ENCODE results near the gene MUSTN1. TPM values are rescaled to one million over a fixed set of nuclear protein-coding genes. Genes with fewer than 3 reads are reported as not detected.

MUSTN1 gene
- total and polyA plus RNA-seq, 2 of the 13 experiments (the other 11 are each of a cell fraction or from before 2014, with no cell fraction given) = 0.84 to 1.4 TPM

DNA sequence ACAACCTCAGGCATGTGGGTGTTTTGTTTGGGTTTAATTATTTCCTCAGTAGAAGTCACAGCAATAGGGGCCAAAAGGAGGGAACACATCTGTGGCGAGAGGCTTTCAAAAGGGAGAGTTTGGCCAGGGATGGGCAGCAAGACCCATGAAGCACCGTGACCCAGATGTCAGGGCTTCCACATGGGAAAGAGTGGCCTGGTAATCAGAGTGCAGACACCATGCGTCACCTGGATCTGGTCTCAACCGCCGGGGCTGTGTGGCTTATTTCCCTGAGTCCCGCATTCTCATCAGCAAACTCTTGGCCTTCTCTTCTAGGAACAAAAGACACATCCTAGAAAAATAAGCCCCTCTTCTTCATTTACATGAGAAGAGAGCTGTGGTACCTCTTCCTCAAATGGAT, 12.4 kb upstream of the MUSTN1 start:
- ChIA-PET POLR2A (no interaction called here), CTCF (ENCODE audit: low intra/inter-chr PET ratio, low total read pairs) (no interaction called here)
- Histone ChIP-seq H3K4me2 (ENCODE audit: low read depth, low read length) (no peak overlapping the region), H2AFZ (ENCODE audit: low read length) (no peak overlapping the region), H3K79me2 (ENCODE audit: insufficient read depth, low read length) (no peaks in the 10 kb centered on the region), H3K4me1 (ENCODE audit: insufficient read depth, low read length) (peaks cover 26% of the 10 kb centered on the region), H4K20me1 (ENCODE audit: insufficient read depth, low read length) (no peaks in the 10 kb centered on the region), H3K27me3 (ENCODE audit: control insufficient read depth in 1 of 2, insufficient read depth in 2 of 2, low read length in 2 of 2) (no peaks in the 10 kb centered on the region), H3K4me3 (replicated peaks in 1 of 3; ENCODE audit: insufficient read depth in 1 of 3, low read depth in 2 of 3, low read length in 3 of 3) (no peak overlapping the region), H3K9me3 (ENCODE audit: low read length) (no peaks in the 10 kb centered on the region), H3K27ac (ENCODE audit: extremely low read length, insufficient read depth, low read length) (no peak overlapping the region), H3K9ac (ENCODE audit: insufficient read depth, low read depth, low read length) (no peak overlapping the region), H3K36me3 (replicated peaks in 1 of 2; ENCODE audit: control insufficient read depth in 1 of 2, insufficient read depth in 2 of 2, low read length in 2 of 2) (peaks cover 2 to 9% of the 10 kb centered on the region in 2 experiments; a peak in 3 of 5 replicates)
- FAIRE-seq (no peak), DNase-seq (ENCODE audit: low spot score) (no peak), ATAC-seq (no peak)
- intact Hi-C loops (cut with micrococcal nuclease; ENCODE audit: unreplicated experiment) = no loop called here
- WGBS (ENCODE audit: low lambda C conversion rate) = 99% methylated on average over 6 of the region's 6 CpGs
- TF ChIP-seq ZMYM2 (CRISPR knock-in tag; IDR thresholded peaks at IDR 0.05) (no peak), GZF1 (CRISPR knock-in tag; IDR thresholded peaks at IDR 0.05) (no peak), ZNF580 (CRISPR knock-in tag; IDR thresholded peaks at IDR 0.05; ENCODE audit: borderline replicate concordance, low read depth) (no peak), ZNF251 (CRISPR knock-in tag; IDR thresholded peaks at IDR 0.05) (no peak), ZNF282 (IDR thresholded peaks at IDR 0.05; ENCODE audit: partially characterized antibody) (no peak)
- TF ChIP-seq, protein P1, sequence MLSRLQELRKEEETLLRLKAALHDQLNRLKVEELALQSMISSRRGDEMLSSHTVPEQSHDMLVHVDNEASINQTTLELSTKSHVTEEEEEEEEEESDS (CRISPR knock-in tag; IDR thresholded peaks at IDR 0.05; ENCODE audit: borderline replicate concordance) = no peak
- BruUV-seq (replicated peaks) = no TSS peak
- in situ Hi-C loops (cut with HindIII; ENCODE audit: extremely low pct_ligation_motif_present, low pct_unique_long_range_greater_than_20kb) = no loop called here

DNA sequence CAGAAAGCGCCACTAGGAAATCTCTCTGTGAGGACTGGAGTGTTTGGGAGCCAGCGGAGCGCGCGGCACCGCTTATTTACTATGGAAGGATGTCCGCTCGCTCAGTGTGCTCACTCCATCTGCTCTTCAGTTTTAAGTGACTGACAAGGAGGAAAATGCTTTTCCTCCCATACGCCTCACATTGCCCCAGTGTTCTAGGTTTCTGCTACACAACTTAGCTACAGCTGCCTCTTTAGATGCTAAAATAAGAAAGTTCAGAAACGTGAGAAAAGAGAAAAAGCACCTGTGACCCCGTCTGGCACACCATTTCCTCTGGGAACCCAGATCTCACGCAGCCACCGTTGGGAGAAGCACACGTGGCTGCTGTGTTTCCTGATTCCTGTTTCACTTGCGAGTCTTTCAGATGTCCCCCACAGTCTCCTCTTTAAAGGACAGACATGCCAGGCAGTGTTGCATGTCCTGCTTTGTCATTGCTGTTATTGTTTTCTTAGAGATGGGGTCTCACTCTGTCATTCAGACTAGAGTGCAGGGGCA, 11.7 kb upstream of the MUSTN1 start:
- DNase-seq (ENCODE audit: low spot score) = no peak
- H3K4me3 ChIP-seq (replicated peaks in 1 of 3; ENCODE audit: insufficient read depth in 1 of 3, low read depth in 2 of 3, low read length in 3 of 3) = no peak overlapping the region
- CTCF ChIA-PET (ENCODE audit: low intra/inter-chr PET ratio, low total read pairs) = no interaction called here
- no peak for TF ChIP-seq SIN3A (IDR thresholded peaks at IDR 0.05; ENCODE audit: borderline replicate concordance, low read depth, low read length)
- TF ChIP-seq, protein P2, sequence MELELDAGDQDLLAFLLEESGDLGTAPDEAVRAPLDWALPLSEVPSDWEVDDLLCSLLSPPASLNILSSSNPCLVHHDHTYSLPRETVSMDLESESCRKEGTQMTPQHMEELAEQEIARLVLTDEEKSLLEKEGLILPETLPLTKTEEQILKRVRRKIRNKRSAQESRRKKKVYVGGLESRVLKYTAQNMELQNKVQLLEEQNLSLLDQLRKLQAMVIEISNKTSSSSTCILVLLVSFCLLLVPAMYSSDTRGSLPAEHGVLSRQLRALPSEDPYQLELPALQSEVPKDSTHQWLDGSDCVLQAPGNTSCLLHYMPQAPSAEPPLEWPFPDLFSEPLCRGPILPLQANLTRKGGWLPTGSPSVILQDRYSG (CRISPR knock-in tag; IDR thresholded peaks at IDR 0.05) = no peak
- TF ChIP-seq, protein P3, sequence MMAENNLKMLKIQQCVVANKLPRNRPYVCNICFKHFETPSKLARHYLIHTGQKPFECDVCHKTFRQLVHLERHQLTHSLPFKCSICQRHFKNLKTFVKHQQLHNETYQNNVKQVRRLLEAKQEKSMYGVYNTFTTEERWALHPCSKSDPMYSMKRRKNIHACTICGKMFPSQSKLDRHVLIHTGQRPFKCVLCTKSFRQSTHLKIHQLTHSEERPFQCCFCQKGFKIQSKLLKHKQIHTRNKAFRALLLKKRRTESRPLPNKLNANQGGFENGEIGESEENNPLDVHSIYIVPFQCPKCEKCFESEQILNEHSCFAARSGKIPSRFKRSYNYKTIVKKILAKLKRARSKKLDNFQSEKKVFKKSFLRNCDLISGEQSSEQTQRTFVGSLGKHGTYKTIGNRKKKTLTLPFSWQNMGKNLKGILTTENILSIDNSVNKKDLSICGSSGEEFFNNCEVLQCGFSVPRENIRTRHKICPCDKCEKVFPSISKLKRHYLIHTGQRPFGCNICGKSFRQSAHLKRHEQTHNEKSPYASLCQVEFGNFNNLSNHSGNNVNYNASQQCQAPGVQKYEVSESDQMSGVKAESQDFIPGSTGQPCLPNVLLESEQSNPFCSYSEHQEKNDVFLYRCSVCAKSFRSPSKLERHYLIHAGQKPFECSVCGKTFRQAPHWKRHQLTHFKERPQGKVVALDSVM (CRISPR knock-in tag; IDR thresholded peaks at IDR 0.05) = no peak
- no peak for TF ChIP-seq MED13 (CRISPR knock-in tag; IDR thresholded peaks at IDR 0.05)
- TF ChIP-seq CSRNP2 (CRISPR knock-in tag; conservative IDR thresholded peaks at IDR 0.05; ENCODE audit: low read depth) = no peak
- no peak for TF ChIP-seq ZBTB42 (CRISPR knock-in tag; IDR thresholded peaks at IDR 0.05)
- TF ChIP-seq ZNF570 (CRISPR knock-in tag; IDR thresholded peaks at IDR 0.05; ENCODE audit: borderline replicate concordance) = no peak
- no peak for TF ChIP-seq GTF3A (CRISPR knock-in tag; conservative IDR thresholded peaks at IDR 0.05)

More for the DNA sequence above, 11.7 kb upstream of the MUSTN1 start:
- WGBS (ENCODE audit: low lambda C conversion rate) = 90% methylated on average over 15 of the region's 15 CpGs
- POLR2A ChIA-PET = no interaction called here
- ATAC-seq = no peak
- peaks cover 1 to 4% of the 10 kb centered on the region in 2 experiments; a peak in 2 of 5 replicates for H3K36me3 ChIP-seq (replicated peaks in 1 of 2; ENCODE audit: control insufficient read depth in 1 of 2, insufficient read depth in 2 of 2, low read length in 2 of 2)
- H2AFZ ChIP-seq (ENCODE audit: low read length) = no peak overlapping the region
- no peaks in the 10 kb centered on the region for H3K9me3 ChIP-seq (ENCODE audit: low read length)
- no peaks in the 10 kb centered on the region for H3K79me2 ChIP-seq (ENCODE audit: insufficient read depth, low read length)
- no TSS peak for BruUV-seq (replicated peaks)
- in situ Hi-C loops (cut with HindIII; ENCODE audit: extremely low pct_ligation_motif_present, low pct_unique_long_range_greater_than_20kb) = no loop called here
- no peaks in the 10 kb centered on the region for H4K20me1 ChIP-seq (ENCODE audit: insufficient read depth, low read length)
- no peak overlapping the region for H3K4me2 ChIP-seq (ENCODE audit: low read depth, low read length)
- H3K27me3 ChIP-seq (ENCODE audit: control insufficient read depth in 1 of 2, insufficient read depth in 2 of 2, low read length in 2 of 2) = no peaks in the 10 kb centered on the region
- FAIRE-seq = no peak
- H3K9ac ChIP-seq (ENCODE audit: insufficient read depth, low read depth, low read length) = no peak overlapping the region
- H3K27ac ChIP-seq (ENCODE audit: extremely low read length, insufficient read depth, low read length) = no peak overlapping the region
- intact Hi-C loops (cut with micrococcal nuclease; ENCODE audit: unreplicated experiment) = no loop called here
- H3K4me1 ChIP-seq (ENCODE audit: insufficient read depth, low read length) = peaks cover 26% of the 10 kb centered on the region
